HG02678 (cell line): ENCODE results near the gene CPSF3.

Source experiments
- ATAC-seq: cut with Tn5 transposase; IDR thresholded peaks from one replicate; pipeline ENCODE4 v1.9.1; 2021; ENCODE audit warnings: mild to moderate bottlenecking, moderate library complexity; ENCODE audit not compliant: unreplicated experiment

The CPSF3 gene

DNA sequence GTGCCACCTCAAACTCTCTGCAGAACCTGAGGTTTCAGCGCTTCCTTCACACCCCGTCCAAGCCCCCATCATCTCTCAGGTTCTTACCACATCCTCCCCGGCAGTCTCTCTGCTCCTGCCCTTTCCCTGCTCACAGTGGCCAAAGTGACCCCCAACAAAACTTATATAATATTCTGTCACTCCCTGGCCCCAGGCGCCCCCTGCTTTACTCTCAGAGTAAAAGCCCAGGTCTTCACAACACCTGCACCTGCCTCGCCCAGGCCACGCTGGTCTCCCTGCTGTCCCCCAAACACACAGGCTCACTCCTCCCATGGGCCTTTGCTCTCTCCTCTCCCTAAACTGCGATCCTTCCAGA, 6.5 kb upstream of the CPSF3 start:
- no peak for ATAC-seq

DNA sequence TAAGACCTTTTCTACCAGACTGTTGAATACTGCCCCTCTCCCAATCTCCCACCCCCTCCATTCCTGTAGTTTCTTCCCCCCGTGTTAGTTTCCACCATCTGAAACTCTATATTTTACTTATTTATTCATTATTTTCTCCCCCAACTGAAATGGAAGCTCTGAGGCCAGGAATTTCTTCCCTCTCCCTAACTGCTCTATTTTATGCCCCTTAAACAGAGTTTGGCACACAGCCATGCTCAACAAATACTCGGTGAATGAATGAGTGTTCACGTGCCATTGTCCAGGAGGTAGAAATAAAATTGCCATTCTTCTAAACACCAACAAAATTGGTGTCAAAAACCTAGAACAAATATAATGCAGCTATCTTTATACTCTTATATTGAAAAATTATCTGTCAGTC, 5.7 kb upstream of the CPSF3 start:
- ATAC-seq: no peak

DNA sequence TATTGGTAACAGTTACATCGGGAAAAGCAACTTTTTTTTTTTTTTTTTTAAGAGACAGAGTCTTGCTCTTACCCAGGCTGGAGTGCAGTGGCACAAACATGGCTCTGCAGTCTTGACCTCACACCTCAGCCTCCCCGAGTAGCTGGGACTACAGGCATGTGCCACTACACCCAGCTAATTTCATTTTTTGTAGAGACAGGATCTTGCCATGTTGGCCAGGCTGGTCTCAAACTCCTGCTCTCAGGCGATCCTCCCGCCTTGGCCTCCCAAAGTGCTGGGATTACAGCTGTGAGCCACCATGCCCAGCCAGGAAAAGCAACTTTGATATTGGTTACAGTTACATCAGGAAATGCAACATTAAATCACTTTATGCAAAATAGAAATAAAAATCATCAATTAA, 4.7 kb upstream of the CPSF3 start:
- no peak for ATAC-seq

DNA sequence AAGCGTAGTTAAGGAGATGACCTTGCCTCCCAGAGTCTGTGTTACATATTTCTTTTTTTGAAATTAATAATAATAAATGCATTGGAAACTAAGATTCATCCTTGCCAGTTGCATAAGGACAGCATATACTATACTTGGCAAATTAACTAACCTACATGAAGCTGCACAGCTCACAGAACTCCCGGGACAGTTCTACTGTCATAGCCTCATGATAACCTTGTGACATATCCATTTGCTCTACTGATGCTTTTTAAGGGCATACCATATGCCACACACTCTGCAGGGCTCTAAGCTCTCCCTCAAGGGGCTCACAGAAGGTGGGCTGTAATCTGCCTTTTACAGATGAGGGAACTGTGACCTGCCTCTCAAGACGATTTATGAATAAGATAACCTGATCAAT, 3.9 kb upstream of the CPSF3 start:
- no peak for ATAC-seq

DNA sequence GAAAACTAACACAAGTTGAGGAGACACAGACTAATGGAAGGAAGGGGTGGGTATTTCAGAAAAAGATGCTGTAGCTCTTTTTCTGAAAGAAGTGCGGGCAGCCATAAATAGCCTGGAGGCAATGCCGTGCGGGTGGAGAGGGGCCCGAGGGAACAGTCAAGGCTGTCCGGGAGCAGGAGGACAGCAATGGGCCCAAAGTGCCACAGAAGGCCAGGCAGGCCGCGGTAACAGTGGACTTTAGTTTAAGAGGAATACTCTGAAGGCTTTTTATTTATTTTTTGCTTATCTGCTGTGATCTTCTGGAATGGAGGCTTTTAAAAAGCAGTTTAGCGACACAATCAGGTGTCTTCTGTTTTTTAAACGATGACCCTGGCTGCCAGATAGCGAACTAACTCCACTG, 3.0 kb upstream of the CPSF3 start:
- ATAC-seq: no peak

DNA sequence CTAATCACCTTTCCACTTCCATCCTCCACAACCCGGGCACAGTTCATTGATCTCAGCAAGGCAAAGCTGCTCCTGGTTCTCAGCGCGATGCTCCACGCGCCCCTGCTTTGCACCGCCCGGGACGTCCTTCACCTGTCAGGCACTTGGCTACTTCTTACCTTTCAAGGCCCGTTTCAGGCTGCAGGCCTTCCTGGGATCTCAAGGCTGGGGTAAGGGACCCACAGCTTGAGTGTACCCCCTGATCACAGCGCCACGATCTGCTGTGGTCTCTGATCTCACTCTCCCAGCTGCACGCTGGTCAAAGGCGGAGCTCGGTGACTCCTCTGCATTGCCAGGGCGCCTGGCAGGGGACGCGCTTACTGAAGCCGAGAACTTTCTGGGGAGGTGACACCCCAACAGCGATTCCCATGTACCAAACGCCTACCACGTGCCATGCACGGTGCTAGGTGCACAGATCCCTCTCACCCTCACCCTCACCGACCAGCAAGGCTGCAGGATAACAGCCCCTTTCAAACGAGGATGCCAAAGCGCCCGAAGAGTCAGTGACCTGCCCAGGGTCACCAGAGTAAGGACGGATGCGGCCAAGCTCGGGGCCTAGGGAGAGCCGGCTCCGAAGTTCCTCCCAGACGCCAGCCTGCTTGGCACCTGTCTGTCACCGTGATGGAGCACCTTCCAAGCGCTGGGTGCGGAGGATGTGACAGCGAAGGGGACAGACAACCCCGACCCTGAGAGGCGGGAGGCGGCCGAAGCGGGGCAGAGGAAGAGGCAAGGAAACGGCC, 944 bp upstream of the CPSF3 start:
- ATAC-seq: peak; percentile 32

DNA sequence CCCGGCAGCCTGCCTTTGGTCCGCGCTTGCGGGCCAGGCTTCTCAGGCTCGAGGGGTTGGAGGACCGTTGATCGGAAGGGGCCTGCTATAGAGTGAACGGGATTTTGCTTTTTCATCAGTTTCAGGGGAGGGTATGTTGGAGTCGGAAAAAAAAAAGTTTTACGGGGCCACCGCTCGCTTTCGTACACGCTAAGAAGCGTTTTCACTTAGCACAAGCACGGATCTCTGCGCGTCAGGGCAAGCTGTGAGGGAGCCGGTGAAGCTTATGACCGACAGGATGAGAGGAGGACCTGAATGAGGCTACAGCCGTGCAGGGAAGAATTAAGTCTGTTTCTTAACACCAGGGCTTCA, 443 bp downstream of the CPSF3 start:
- ATAC-seq: peak; percentile 1

DNA sequence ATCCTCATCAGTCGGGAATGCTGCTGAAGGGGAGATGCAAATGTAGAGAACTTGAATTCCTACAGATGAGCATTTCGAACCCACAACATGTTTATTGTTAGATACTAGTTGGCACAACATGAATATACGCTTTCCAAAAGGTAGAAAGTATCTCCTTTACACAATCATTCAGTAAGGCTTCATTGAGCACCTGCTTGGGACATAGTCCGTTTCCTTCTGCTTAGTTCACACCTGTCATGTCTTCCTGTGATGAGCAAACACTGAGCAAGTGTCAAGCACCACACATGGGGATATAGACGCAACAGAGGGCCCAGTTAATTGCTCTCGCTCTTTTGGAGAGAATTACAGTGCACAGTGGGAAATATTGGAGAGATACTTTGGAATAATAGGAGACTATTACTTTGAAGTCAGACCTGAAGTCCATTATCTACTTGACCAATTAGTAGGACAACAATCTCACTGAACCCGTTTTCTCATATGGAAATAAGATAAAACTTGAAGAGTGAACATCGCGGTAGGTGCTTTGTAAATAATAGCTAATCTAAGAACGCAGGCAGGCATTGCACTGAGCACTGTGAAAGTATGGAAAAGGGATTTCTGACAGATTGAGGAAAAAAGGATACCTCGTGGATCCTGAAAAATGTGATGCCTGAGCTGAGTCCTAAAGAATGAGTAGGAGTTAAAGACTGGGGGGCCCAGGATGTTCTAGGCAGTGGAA, 1.2 kb downstream of the CPSF3 start:
- ATAC-seq: no peak

DNA sequence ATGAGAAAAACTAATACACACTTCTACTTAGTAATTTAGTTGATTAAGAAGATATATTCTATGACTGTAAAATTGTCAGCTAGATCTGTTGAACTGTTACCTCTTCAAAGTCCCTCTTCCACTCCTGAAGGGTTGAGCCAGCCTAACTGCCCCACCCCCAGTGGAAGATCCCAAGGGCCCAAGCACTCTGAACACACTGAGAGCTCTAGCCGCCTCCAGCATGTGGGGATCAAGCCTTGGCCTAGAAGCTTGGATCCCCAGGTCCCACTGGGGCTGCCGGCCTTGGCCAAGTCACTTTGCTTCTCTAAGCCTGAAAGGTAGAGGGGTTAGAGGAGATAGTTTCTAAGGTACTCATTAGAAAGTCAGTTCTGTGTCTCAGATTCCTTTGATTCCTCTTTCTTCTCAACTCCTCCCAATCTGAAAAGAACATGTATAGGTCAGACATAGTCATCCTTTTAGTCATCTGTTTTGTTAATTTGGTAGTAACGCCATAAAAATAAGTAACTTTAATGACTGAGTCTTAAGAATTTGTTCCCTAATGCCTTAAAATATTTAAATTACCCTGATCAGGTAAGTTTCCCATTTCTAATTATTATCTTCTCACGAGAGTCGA, 5.6 kb downstream of the CPSF3 start:
- ATAC-seq: no peak

DNA sequence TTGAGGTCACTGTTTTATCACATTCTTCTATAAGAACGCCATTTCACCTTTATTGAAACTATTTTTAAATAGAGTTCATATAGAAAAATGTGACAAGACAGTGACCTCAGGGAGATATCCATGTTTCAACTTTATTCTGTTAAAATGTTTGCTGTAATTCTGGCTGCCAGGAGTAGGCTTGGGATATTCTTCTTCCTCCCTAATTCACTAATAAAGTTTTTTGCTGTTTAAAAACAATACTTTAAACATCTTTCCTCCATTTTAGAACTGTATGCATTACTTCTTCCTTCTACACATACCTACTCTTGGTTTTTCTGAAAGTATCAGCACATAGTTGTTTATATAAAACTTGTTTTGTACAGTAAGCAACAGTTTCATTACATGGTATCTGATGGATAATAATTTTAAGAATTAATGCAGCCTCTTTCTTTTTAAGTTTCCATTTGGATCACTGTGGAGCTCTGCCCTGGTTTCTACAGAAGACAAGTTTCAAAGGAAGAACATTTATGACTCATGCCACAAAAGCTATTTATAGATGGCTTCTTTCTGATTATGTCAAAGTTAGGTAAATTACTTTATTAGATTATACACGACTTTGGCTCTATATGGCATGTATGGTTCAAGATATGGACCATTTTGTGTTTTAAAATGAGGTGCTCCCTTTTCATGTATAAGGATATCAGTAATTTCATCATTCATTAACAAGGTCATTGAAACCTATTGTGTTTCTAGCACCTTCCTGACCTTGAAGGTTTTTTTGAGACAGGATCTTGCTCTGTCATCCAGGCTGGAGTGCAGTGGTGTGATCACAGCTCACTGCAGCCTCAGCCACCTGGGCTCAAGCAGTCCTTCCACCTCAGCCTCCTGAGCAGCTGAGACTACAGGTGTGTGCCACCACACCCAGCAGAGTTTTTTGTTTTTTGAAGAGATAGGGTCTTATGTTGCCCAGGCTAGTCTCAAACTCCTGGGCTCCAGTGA, 7.2 kb downstream of the CPSF3 start:
- ATAC-seq: no peak

DNA sequence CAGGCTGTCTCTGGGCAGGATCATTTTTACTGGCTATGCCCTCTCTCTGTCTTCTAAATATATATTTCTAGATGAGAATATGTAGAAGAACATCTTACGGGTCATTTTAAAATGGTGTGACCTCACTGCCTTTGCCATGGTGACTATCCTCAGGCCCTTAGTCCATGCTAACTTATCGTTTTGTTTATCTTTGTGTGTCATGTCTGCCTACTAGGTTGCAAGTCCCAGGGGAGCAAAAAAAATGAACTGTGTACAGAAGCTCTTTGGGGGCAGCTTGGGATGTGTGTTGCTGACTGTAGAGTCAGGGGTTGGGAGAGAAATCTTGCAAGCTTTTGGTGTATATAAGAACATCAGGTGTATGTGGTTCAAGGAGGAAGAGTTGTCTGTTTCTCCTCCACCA, 11.0 kb downstream of the CPSF3 start:
- ATAC-seq: no peak

DNA sequence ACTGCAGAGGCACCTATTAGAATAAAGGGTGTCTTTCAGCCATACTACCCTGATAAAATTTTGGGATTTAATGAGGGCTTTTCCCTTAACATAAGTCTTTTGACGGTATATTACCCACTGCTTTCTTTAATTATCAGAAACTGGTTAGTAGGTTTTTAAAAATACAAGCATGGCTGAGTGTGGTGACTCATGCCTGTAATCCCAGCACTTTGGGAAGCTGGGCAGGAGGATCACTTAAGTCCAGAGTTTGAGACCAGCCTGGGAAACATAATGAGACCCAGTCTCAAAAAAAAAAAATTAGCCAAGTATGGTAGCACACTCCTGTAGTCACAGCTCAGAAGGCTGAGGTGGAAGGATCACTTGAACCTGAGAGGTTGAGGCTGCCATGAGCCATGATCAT, 16.1 kb downstream of the CPSF3 start:
- no peak for ATAC-seq

DNA sequence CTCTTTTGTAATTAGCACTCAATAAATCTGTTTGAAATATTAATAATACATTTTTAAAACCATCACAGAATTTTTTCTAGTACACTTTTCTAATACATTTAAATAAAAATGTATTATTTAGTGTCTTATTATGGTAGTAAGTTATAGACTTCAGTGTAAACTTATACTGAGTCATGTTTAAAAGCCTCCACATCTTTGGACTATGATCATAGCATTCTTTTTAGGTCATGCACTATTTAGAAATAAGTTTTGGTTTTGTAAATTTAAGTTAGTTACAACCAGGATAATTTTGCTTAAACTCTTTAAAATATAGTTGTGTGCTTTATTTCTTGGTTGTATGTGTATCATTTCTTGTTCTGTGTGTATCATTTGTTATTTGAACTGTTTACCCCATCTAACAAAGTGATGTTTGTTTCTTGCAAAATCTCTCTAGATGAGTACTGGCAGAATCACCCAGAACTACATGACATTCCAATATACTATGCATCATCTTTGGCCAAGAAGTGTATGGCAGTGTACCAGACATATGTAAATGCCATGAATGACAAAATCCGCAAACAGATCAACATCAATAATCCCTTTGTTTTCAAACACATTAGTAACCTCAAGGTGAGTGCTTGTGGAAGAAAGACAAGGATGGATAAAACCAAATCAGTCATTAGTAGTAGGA, 16.7 kb downstream of the CPSF3 start:
- no peak for ATAC-seq

DNA sequence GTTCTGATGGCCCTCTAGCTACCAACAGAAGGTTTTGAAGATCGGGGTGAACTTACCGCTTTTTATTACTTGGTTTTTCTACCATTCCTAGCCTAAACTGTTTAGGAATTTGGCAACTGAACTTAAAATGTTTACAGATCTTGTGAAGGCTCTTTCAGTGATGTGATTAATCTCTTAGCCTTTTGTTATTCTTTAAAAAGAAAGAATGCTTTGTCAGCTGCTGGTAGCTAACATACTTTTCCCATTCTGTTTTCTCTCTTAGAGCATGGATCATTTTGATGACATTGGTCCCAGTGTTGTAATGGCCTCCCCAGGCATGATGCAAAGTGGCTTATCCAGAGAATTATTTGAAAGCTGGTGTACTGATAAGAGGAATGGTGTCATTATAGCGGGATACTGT, 18.1 kb downstream of the CPSF3 start:
- ATAC-seq: no peak

DNA sequence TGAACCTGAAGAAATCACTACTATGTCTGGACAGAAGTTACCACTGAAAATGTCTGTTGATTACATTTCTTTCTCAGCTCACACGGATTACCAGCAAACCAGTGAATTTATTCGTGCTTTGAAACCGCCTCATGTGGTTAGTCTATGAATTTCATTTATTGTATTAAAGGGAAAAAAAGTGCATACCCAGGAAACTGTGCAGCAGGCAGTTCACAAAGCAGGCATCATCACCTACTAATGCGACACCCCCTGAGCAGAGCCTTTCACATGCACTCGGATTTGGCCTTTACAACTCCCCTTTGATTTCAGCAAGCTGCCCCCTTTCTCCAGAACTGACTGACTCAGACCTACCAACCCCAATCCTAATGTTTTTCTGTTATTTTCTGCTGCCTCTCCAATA, 20.1 kb downstream of the CPSF3 start:
- no peak for ATAC-seq

DNA sequence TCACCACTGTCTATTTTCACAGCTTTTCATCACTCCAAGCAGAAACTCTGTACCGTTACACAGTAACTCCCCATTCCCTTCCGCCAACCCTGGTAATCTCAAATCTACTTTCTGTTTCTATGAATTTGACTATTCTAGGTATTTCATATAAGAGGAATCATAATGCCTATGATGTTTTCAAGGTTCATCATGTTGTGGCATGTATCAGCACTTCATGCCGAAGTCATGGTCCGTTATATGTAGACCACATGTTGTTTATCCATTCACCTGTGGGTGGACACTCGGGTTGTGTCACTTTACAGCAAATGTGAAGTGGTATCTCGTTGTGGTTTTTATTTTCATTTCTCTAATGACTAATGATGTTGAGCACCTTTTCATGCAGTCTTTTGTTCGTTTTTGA, 21.6 kb downstream of the CPSF3 start:
- ATAC-seq: no peak

DNA sequence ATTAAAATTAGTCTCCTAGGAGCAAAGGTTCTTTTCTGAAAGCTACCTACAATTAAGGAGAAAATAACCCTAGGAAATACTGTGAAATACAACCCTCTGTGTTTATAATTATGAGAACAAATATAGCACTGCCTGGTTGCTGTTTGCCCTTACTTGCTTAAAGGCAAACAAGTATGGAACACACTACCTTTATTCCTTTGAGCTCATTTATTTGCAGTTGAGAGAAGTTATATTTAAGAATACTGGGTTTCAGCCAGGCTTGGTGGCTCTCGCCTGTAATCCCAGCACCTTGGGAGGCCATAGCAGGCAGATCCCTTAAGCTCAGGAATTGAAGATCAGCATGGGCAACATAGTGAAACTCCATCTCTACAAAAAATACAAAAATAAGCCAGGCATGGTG, 27.8 kb downstream of the CPSF3 start:
- ATAC-seq: no peak

DNA sequence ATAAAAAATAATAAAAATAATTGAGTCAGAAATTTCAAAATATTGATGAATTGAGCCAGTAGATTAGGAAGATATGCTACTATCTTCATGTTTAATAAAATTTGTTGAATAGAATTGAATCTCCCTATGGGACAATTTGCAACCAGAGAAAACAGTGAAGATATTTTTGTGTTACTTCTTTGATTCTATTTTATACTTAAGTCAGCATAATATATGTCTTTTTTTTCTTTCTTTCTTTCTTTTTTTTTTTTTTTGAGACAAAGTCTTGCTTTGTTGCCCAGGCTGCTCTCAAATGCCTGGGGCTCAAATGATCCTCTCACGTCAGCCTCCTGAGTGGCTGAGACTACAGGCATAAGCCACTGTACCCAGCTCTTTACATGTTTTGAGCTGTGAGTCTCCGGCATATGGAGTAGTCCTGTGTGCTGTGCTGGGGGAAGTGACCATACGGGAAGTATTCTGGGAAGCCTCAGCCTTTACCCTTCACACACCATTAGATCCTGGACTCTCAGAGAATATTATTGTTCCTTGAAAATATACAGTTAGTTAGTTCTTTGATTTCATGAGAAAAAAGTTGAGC, 37.1 kb downstream of the CPSF3 start:
- no peak for ATAC-seq

DNA sequence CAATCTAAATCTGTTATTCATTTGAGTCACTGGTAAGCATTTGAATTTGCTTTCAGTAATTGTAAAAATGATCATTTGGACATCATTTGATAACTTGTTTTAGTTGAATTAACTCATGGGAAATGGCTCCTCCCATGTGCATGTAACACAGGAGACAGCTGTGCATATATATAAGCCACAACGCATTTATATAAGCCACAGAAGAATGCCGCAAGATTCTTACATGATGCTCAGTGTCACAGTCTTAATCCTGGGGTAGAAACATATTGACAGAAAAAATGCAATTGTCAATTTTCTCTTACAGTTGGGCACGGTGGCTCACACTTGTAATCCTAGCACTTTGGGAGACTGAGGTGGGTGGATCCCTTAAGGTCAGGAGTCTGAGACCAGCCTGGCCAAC, 37.6 kb downstream of the CPSF3 start:
- no peak for ATAC-seq

DNA sequence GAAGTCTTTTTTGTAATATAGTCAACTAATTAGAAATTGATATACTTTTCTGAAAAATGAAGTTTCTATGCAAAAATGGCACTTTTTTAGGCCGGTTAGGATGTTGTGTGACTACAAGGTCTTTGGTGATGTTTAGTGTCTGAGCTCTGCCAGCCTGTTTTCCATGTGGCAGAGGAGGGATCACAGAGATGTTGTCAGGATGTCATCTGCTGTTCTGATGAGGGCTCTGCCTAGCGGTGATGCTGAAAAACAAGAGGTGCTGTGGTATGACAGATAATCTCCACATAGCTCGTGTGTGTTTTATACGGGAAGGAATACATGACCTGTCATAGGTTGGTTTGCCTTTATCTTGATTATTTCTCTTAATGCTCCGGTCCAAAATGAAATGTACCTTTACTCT, 38.9 kb downstream of the CPSF3 start:
- no peak for ATAC-seq
